Bronchial epithelial cell (primary cell): ENCODE data around the gene DVL2. TPM values are rescaled to one million over a fixed set of nuclear protein-coding genes. Genes with fewer than 3 reads are reported as not detected.

Experiments
- DNase-seq: peaks from one replicate; pipeline ENCODE4 v3.0.0-alpha.2; 2010; ENCODE audit warnings: low read depth
- FAIRE-seq: peaks from 2 replicates; lab custom pipeline; 2011; peaks lifted over from hg19 to GRCh38; lab: Jason Lieb, UNC
- H3K27me3 ChIP-seq: 2 replicates; pipeline ENCODE4 v1.5.1; 2011; ENCODE audit warnings: low read length; ENCODE audit not compliant: control insufficient read depth, insufficient read depth
- H3K36me3 ChIP-seq: 2 replicates; pipeline ENCODE4 v1.5.1; 2011; ENCODE audit warnings: low read length; ENCODE audit not compliant: control insufficient read depth, insufficient read depth
- H3K4me3 ChIP-seq: 2 replicates; pipeline ENCODE4 v1.5.1; 2011; ENCODE audit warnings: mild to moderate bottlenecking, low read depth, low read length, control low read depth
- CTCF ChIP-seq: IDR thresholded peaks from 2 replicates; pipeline ENCODE4 v1.5.1; 2011; ENCODE audit warnings: mild to moderate bottlenecking, moderate library complexity, low read length, control low read depth, inconsistent platforms; ENCODE audit not compliant: insufficient read depth, severe bottlenecking
- total RNA-seq: library from RNA; depleted of rRNA; stranded (reverse); fragments of >200 nt; gene quantifications from 2 replicates; pipeline ENCODE4 v1.2.1, GENCODE V29; 2014

Gene DVL2
- total RNA-seq, 1 donor from 2014 or later = 52.1 TPM

- DNase-seq (peak; percentile 90), FAIRE-seq (no peak)
- no peak for TF ChIP-seq CTCF
Measured at GRCh38 chr17:7281074-7281952, 47.0 kb upstream of the DVL2 start, which contains the start of gene SLC2A4. TSS of gene SLC2A4 (plus strand) at chr17:7281718. CDS start at chr17:7281935, 217 bp downstream.

GRCh38 chr17:7280519-7281073 lies 46.3 kb upstream of the DVL2 start:
- peak; percentile 92 for TF ChIP-seq CTCF
- H3K4me3 ChIP-seq = peak overlapping the region; percentile 38
- no peaks in the 10 kb centered on the region for H3K36me3 ChIP-seq
- no peak for FAIRE-seq
- DNase-seq = peak; percentile 90
- peaks cover 5% of the 10 kb centered on the region for H3K27me3 ChIP-seq

More at GRCh38 chr17:7281074-7281952, 47.0 kb upstream of the DVL2 start, which contains the start of gene SLC2A4:
- no peaks in the 10 kb centered on the region for H3K36me3 ChIP-seq
- peak within 1 kb of the TSS; percentile 39 for H3K4me3 ChIP-seq
- H3K27me3 ChIP-seq = peaks cover 5% of the 10 kb centered on the region

GRCh38 chr17:7279448-7279847 lies 45.1 kb upstream of the DVL2 start:
- no peak overlapping the region for H3K4me3 ChIP-seq
- no peaks in the 10 kb centered on the region for H3K36me3 ChIP-seq
- DNase-seq (no peak), FAIRE-seq (no peak)
- H3K27me3 ChIP-seq = peaks cover 3% of the 10 kb centered on the region
- TF ChIP-seq CTCF = no peak

GRCh38 chr17:7266784-7267183 lies 32.5 kb upstream of the DVL2 start:
- DNase-seq (peak; percentile 23), FAIRE-seq (no peak)
- Histone ChIP-seq H3K36me3 (no peaks in the 10 kb centered on the region), H3K4me3 (no peak overlapping the region), H3K27me3 (no peaks in the 10 kb centered on the region)
- no peak for TF ChIP-seq CTCF

GRCh38 chr17:7263801-7264078 lies 29.4 kb upstream of the DVL2 start:
- peaks cover 8% of the 10 kb centered on the region for H3K36me3 ChIP-seq
- no peaks in the 10 kb centered on the region for H3K27me3 ChIP-seq
- no peak for TF ChIP-seq CTCF
- FAIRE-seq (no peak), DNase-seq (no peak)
- H3K4me3 ChIP-seq = peak overlapping the region; percentile 97
